Suprapubic skin (tissue), 4 donors: ENCODE results near the gene MYL10. TPM values are rescaled to one million over a fixed set of nuclear protein-coding genes. Genes with fewer than 3 reads are reported as not detected.

Experiments used
- DNase-seq, 2 donors: peaks; one replicate each; pipeline ENCODE4 v3.0.0-alpha.2; 2019; ENCODE audit warnings: low spot score in 2 of 2
- H3K27ac ChIP-seq: fragments of 200-600 bp; sonication (generic); one replicate; pipeline ENCODE4 v1.5.1; 2019
- H3K27me3 ChIP-seq: fragments of 200-600 bp; sonication (generic); one replicate; pipeline ENCODE4 v1.5.1; 2019
- H3K36me3 ChIP-seq: fragments of 200-600 bp; sonication (generic); one replicate; pipeline ENCODE4 v1.5.1; 2019
- H3K4me1 ChIP-seq: fragments of 200-600 bp; sonication (generic); one replicate; pipeline ENCODE4 v1.5.1; 2019
- H3K4me3 ChIP-seq: fragments of 200-600 bp; sonication (generic); one replicate; pipeline ENCODE4 v1.5.1; 2019; ENCODE audit warnings: mild to moderate bottlenecking
- H3K9me3 ChIP-seq: fragments of 200-600 bp; sonication (generic); one replicate; pipeline ENCODE4 v1.5.1; 2019
- EP300 ChIP-seq: sonication (generic); formaldehyde crosslinking; IDR thresholded peaks from one replicate; pipeline ENCODE4 v1.6.1; 2017; ENCODE audit warnings: antibody characterized with exemption
- POLR2A ChIP-seq, 2 donors: fragments of 450-650 bp; IDR thresholded peaks; one replicate each; pipeline ENCODE4 v1.6.1; 2017; ENCODE audit warnings: antibody characterized with exemption in 2 of 2, mild to moderate bottlenecking in 2 of 2, moderate library complexity in 2 of 2
- POLR2AphosphoS5 ChIP-seq, 3 donors: sonication (generic); formaldehyde crosslinking; IDR thresholded peaks; one replicate each; pipeline ENCODE4 v1.6.1; 2017; ENCODE audit warnings: antibody characterized with exemption in 3 of 3
- WGBS: methylation state at CpG from one replicate; pipeline ENCODE4 v1.1.5; 2018; 5-methylcytosine and 5-hydroxymethylcytosine counted together
- total RNA-seq, 4 donors: library from RNA; depleted of rRNA; stranded (reverse); fragments of >200 nt; gene quantifications; one replicate each; pipeline ENCODE4 v1.1.0, GENCODE V29; 2016
- TF ChIP-seq, protein P1 (sequence below), 2 donors: fragments of 200-600 bp in 1 of 2; fragments of 450-650 bp in 1 of 2; sonication (generic) in 1 of 2; IDR thresholded peaks; one replicate each; pipeline ENCODE4 v1.5.1; 2016 to 2019; ENCODE audit warnings: antibody characterized with exemption in 2 of 2, mild to moderate bottlenecking in 1 of 2, moderate library complexity in 1 of 2

MYL10 gene
- total RNA-seq, 4 donors from 2014 or later: not detected

- Histone ChIP-seq H3K27me3 (peaks cover 12% of the 10 kb centered on the region), H3K4me3 (no peak overlapping the region), H3K27ac (no peak overlapping the region), H3K36me3 (no peaks in the 10 kb centered on the region), H3K4me1 (no peaks in the 10 kb centered on the region), H3K9me3 (no peaks in the 10 kb centered on the region)
- no peak for TF ChIP-seq EP300
- TF ChIP-seq POLR2A (IDR thresholded peaks at IDR 0.05): no peak
- TF ChIP-seq, protein P1, sequence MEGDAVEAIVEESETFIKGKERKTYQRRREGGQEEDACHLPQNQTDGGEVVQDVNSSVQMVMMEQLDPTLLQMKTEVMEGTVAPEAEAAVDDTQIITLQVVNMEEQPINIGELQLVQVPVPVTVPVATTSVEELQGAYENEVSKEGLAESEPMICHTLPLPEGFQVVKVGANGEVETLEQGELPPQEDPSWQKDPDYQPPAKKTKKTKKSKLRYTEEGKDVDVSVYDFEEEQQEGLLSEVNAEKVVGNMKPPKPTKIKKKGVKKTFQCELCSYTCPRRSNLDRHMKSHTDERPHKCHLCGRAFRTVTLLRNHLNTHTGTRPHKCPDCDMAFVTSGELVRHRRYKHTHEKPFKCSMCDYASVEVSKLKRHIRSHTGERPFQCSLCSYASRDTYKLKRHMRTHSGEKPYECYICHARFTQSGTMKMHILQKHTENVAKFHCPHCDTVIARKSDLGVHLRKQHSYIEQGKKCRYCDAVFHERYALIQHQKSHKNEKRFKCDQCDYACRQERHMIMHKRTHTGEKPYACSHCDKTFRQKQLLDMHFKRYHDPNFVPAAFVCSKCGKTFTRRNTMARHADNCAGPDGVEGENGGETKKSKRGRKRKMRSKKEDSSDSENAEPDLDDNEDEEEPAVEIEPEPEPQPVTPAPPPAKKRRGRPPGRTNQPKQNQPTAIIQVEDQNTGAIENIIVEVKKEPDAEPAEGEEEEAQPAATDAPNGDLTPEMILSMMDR (IDR thresholded peaks at IDR 0.05): no peak
- no peak for TF ChIP-seq POLR2AphosphoS5 (IDR thresholded peaks at IDR 0.05)
- DNase-seq: no peak
- 94% methylated on average over 1 of the region's 1 CpG for WGBS
These were observed 40.2 kb upstream of the MYL10 start for GRCh38 chr7:101669307-101669706.

GRCh38 chr7:101668726-101669125, 39.6 kb upstream of the MYL10 start:
- WGBS: 92% methylated on average over 2 of the region's 2 CpGs
- DNase-seq: no peak
- TF ChIP-seq, protein P1 (IDR thresholded peaks at IDR 0.05): no peak
- no peak for TF ChIP-seq POLR2AphosphoS5 (IDR thresholded peaks at IDR 0.05)
- TF ChIP-seq POLR2A (IDR thresholded peaks at IDR 0.05): no peak
- no peak for TF ChIP-seq EP300
- Histone ChIP-seq H3K9me3 (no peaks in the 10 kb centered on the region), H3K27ac (no peak overlapping the region), H3K4me1 (no peaks in the 10 kb centered on the region), H3K27me3 (peaks cover 15% of the 10 kb centered on the region), H3K36me3 (no peaks in the 10 kb centered on the region), H3K4me3 (no peak overlapping the region)

DNA sequence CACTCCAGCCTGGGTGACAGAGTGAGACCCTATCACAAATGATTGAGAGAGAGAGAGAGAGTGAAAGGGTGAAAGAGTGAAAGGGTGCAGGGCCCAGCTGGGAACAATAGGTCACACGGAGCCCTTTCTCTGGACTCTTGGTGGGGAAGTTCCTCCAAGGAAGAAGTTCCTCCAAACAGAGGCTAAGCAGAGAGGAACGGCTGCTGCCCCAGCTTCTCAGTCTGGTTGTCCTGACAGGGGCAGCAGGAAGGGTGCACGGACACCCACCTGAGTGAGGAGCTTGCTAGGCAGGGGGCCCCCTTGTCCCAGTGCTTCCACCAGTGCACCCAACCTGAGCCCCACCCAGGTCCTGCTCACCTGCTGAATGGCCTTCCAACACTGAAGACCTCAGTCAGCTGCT, 38.8 kb upstream of the MYL10 start:
- Histone ChIP-seq H3K9me3 (no peaks in the 10 kb centered on the region), H3K27ac (no peak overlapping the region), H3K4me3 (no peak overlapping the region), H3K36me3 (no peaks in the 10 kb centered on the region), H3K4me1 (no peaks in the 10 kb centered on the region), H3K27me3 (peaks cover 18% of the 10 kb centered on the region)
- no peak for DNase-seq
- TF ChIP-seq, protein P1 (IDR thresholded peaks at IDR 0.05): no peak
- TF ChIP-seq POLR2A (IDR thresholded peaks at IDR 0.05) (no peak), POLR2AphosphoS5 (IDR thresholded peaks at IDR 0.05) (no peak)
- WGBS: 67% methylated on average over 3 of the region's 3 CpGs

- Histone ChIP-seq H3K27me3 (peaks cover 18% of the 10 kb centered on the region), H3K4me1 (no peaks in the 10 kb centered on the region), H3K27ac (no peak overlapping the region), H3K9me3 (no peaks in the 10 kb centered on the region), H3K36me3 (no peaks in the 10 kb centered on the region), H3K4me3 (no peak overlapping the region)
- TF ChIP-seq, protein P1 (IDR thresholded peaks at IDR 0.05): no peak
- TF ChIP-seq EP300: no peak
- TF ChIP-seq POLR2AphosphoS5 (IDR thresholded peaks at IDR 0.05): no peak
- TF ChIP-seq POLR2A (IDR thresholded peaks at IDR 0.05): no peak
- DNase-seq: no peak
- WGBS: 93% methylated on average over 3 of the region's 3 CpGs
These were observed 38.3 kb upstream of the MYL10 start for GRCh38 chr7:101667399-101667798.

- Histone ChIP-seq H3K27me3 (peaks cover 18% of the 10 kb centered on the region), H3K9me3 (no peaks in the 10 kb centered on the region), H3K4me3 (no peak overlapping the region), H3K36me3 (no peaks in the 10 kb centered on the region), H3K27ac (no peak overlapping the region), H3K4me1 (no peaks in the 10 kb centered on the region)
- WGBS: 60% methylated on average over 4 of the region's 4 CpGs
- TF ChIP-seq EP300 (no peak), POLR2AphosphoS5 (IDR thresholded peaks at IDR 0.05) (no peak), POLR2A (IDR thresholded peaks at IDR 0.05) (no peak)
- TF ChIP-seq, protein P1 (IDR thresholded peaks at IDR 0.05): no peak
- no peak for DNase-seq
These were observed 37.6 kb upstream of the MYL10 start for GRCh38 chr7:101666741-101667140.
